ENCODE results near the gene ASIC1. TPM values are rescaled to one million over a fixed set of nuclear protein-coding genes. Genes with fewer than 3 reads are reported as not detected.

The ASIC1 gene
- total RNA-seq, 6 experiments from 2014 or later, result 1.3 to 2.4 (median 1.6) TPM

DNA sequence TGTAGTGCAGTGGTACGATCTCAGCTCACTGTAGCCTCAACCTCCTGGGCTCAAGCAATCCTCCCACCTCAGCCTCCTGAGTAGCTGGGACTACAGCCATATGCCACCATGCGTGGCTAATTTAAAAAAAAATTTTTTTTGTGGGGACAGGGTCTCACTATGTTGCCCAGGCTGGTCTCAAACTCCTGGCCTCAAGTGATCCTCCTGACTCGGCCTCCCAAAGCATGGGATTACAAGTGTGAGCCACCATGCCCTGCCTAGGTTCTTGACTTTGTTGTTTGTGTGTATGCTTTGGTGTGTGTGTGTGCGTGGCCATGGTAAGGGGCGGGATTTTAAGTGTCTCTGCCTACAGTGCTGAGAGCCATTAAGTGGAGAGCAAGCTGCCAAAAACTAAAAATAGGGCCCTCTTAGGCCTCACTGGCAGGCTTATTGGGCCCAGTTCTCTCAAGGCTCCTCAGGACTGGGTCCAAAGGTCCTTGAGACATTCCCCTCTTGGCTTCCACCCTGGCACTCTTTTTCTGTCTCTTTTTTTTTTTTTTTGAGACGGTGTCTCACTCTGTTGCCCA is 59.7 kb downstream of the ASIC1 start:
- no peak overlapping the region for H3K27ac Mint-ChIP-seq
- TF ChIP-seq CTCF (IDR thresholded peaks at IDR 0.05), result no peak
- peaks cover 8% of the 10 kb centered on the region for H3K27me3 Mint-ChIP-seq (ENCODE audit: insufficient read depth)
- H3K36me3 Mint-ChIP-seq (ENCODE audit: low read depth), result peaks cover 43% of the 10 kb centered on the region
- DNase-seq, result no peak
- H3K4me1 Mint-ChIP-seq (ENCODE audit: low read depth), result peaks cover 7% of the 10 kb centered on the region; the same call in 1 of the 2 replicates
- H3K4me3 Mint-ChIP-seq, result no peak overlapping the region
- no peaks in the 10 kb centered on the region for H3K9me3 Mint-ChIP-seq

DNA sequence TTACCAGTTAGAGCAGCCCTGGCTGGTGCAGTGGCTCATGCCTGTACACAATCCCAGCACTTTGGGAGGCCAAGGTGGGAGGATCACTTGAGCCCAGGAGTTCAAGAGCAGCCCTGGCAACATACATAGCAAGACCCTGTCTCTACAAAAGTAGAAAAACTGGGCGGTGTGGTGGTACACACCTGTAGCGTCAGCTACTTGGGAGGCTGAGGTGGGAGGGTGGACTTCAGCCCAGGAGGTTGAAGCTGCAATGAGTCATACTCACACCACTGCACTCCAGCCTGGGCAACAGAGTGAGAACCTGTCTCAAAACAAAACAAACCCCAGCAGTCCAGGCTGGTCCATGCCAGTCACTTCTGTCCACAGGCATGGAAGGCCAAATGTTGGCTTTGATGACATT is 62.0 kb downstream of the ASIC1 start:
- DNase-seq, result no peak
- H3K27ac Mint-ChIP-seq, result no peak overlapping the region
- H3K36me3 Mint-ChIP-seq (ENCODE audit: low read depth), result peaks cover 38% of the 10 kb centered on the region
- no peaks in the 10 kb centered on the region for H3K9me3 Mint-ChIP-seq
- H3K4me3 Mint-ChIP-seq, result no peak overlapping the region
- peaks cover 4% of the 10 kb centered on the region; the same call in 1 of the 2 replicates for H3K4me1 Mint-ChIP-seq (ENCODE audit: low read depth)
- peaks cover 5% of the 10 kb centered on the region for H3K27me3 Mint-ChIP-seq (ENCODE audit: insufficient read depth)
- TF ChIP-seq CTCF (IDR thresholded peaks at IDR 0.05), result no peak

DNA sequence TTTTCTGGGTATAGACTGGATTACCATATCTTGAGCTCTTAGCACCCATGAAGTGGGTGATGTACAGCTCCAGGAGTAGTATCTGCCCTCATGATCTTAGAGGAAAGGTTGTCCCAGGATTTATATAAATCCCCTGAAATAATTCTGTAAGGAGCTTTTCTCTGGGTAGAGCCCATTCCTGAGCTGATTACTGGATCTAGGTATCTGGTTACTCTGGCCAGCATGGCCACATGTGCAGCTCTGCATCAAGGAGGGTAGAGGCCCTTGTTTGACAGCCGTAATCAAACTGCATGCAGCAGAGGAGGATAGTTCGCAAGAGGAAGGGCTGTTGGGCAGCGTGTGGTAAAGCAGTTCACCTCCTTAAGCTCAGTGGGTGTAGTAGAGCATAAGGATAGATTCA is 63.1 kb downstream of the ASIC1 start:
- DNase-seq, result no peak
- no peak for TF ChIP-seq CTCF (IDR thresholded peaks at IDR 0.05)
- H3K4me3 Mint-ChIP-seq, result no peak overlapping the region
- peaks cover 33% of the 10 kb centered on the region for H3K36me3 Mint-ChIP-seq (ENCODE audit: low read depth)
- no peaks in the 10 kb centered on the region for H3K9me3 Mint-ChIP-seq
- H3K27me3 Mint-ChIP-seq (ENCODE audit: insufficient read depth), result peaks cover 5% of the 10 kb centered on the region
- H3K27ac Mint-ChIP-seq, result no peak overlapping the region
- H3K4me1 Mint-ChIP-seq (ENCODE audit: low read depth), result no peaks in the 10 kb centered on the region

- Mint-ChIP-seq H3K9me3 (no peaks in the 10 kb centered on the region), H3K36me3 (ENCODE audit: low read depth) (peaks cover 29% of the 10 kb centered on the region), H3K4me1 (ENCODE audit: low read depth) (no peaks in the 10 kb centered on the region), H3K4me3 (no peak overlapping the region), H3K27ac (no peak overlapping the region), H3K27me3 (ENCODE audit: insufficient read depth) (peaks cover 4% of the 10 kb centered on the region)
- no peak for DNase-seq
- no peak for TF ChIP-seq CTCF (IDR thresholded peaks at IDR 0.05)
Observed at GRCh38 chr12:50120953-50121352, 63.6 kb downstream of the ASIC1 start.

GRCh38 chr12:50121641-50122040 is 64.2 kb downstream of the ASIC1 start:
- no peaks in the 10 kb centered on the region for H3K4me1 Mint-ChIP-seq (ENCODE audit: low read depth)
- no peak for DNase-seq
- peaks cover 27% of the 10 kb centered on the region for H3K36me3 Mint-ChIP-seq (ENCODE audit: low read depth)
- H3K9me3 Mint-ChIP-seq, result no peaks in the 10 kb centered on the region
- no peak overlapping the region for H3K4me3 Mint-ChIP-seq
- peaks cover 2% of the 10 kb centered on the region; the same call in 1 of the 2 replicates for H3K27me3 Mint-ChIP-seq (ENCODE audit: insufficient read depth)
- H3K27ac Mint-ChIP-seq, result no peak overlapping the region
- TF ChIP-seq CTCF (IDR thresholded peaks at IDR 0.05), result no peak

Measured in HFFc6 (cell line).